Activated T-helper 17 cell treated with anti-CD3 and anti-CD28 coated beads, Interleukin-2, amount 50 U/mL, for 72 hours (primary cell): ENCODE results near the gene TJP1. TPM values are rescaled to one million over a fixed set of nuclear protein-coding genes. Genes with fewer than 3 reads are reported as not detected.
"Not testable (repeated sequence)": the region's sequence is repeated elsewhere in the genome, so short reads cannot be mapped to it uniquely, and the experiment has no call there.

Experiments used
- ATAC-seq: fragments of 150-1000 bp; cut with Tn5 transposase; replicated peaks from 2 replicates; pipeline ENCODE4 v1.10.0; 2021; ENCODE audit warnings: mild to moderate bottlenecking, moderate library complexity
- H3K27ac Mint-ChIP-seq: one replicate; pipeline ENCODE4 v1.8.0; 2022; ENCODE audit warnings: mixed read lengths
- H3K27me3 Mint-ChIP-seq: one replicate; pipeline ENCODE4 v1.8.0; 2022; ENCODE audit warnings: mixed read lengths
- H3K36me3 Mint-ChIP-seq: one replicate; pipeline ENCODE4 v1.8.0; 2022; ENCODE audit warnings: low read depth, mild to moderate bottlenecking, mixed read lengths
- H3K4me1 Mint-ChIP-seq: one replicate; pipeline ENCODE4 v1.8.0; 2022; ENCODE audit warnings: mixed read lengths
- H3K4me3 Mint-ChIP-seq: one replicate; pipeline ENCODE4 v1.8.0; 2022; ENCODE audit warnings: mild to moderate bottlenecking, mixed read lengths
- H3K9me3 Mint-ChIP-seq: one replicate; pipeline ENCODE4 v1.8.0; 2022; ENCODE audit warnings: mixed read lengths
- total RNA-seq, 2 donors: library from RNA; stranded (reverse); gene quantifications; one replicate each; pipeline ENCODE4 v1.2.3, GENCODE V29; 2022

The TJP1 gene
- total RNA-seq, 2 donors from 2014 or later, result not detected

GRCh38 chr15:29698030-29698701 is 124.1 kb downstream of the TJP1 start:
- Mint-ChIP-seq H3K36me3 (no peaks in the 10 kb centered on the region), H3K4me3 (no peak overlapping the region), H3K9me3 (peaks cover 4% of the 10 kb centered on the region), H3K27me3 (peaks cover 3% of the 10 kb centered on the region), H3K27ac (no peak overlapping the region), H3K4me1 (no peaks in the 10 kb centered on the region)
- ATAC-seq, result no peak

- H3K27me3 Mint-ChIP-seq, result peaks cover 9% of the 10 kb centered on the region
- ATAC-seq, result no peak
- no peaks in the 10 kb centered on the region for H3K4me1 Mint-ChIP-seq
- no peak overlapping the region for H3K27ac Mint-ChIP-seq
- H3K36me3 Mint-ChIP-seq, result no peaks in the 10 kb centered on the region
- H3K4me3 Mint-ChIP-seq, result no peak overlapping the region
- peaks cover 8% of the 10 kb centered on the region for H3K9me3 Mint-ChIP-seq
Observed at GRCh38 chr15:29696950-29697738, 125.1 kb downstream of the TJP1 start.

- not testable (repeated sequence) for H3K36me3 Mint-ChIP-seq, H3K27ac Mint-ChIP-seq, H3K9me3 Mint-ChIP-seq, H3K4me1 Mint-ChIP-seq, ATAC-seq, H3K4me3 Mint-ChIP-seq, H3K27me3 Mint-ChIP-seq
Observed at GRCh38 chr15:29696506-29696905, 125.8 kb downstream of the TJP1 start.

- H3K27me3 Mint-ChIP-seq, result peaks cover 12% of the 10 kb centered on the region
- H3K4me3 Mint-ChIP-seq, result no peak overlapping the region
- no peak for ATAC-seq
- no peak overlapping the region for H3K27ac Mint-ChIP-seq
- no peaks in the 10 kb centered on the region for H3K4me1 Mint-ChIP-seq
- peaks cover 8% of the 10 kb centered on the region for H3K9me3 Mint-ChIP-seq
- H3K36me3 Mint-ChIP-seq, result no peaks in the 10 kb centered on the region
Observed at GRCh38 chr15:29695489-29696167, 126.6 kb downstream of the TJP1 start.

- Mint-ChIP-seq H3K9me3 (peaks cover 8% of the 10 kb centered on the region), H3K4me1 (no peaks in the 10 kb centered on the region), H3K27ac (no peak overlapping the region), H3K27me3 (peaks cover 13% of the 10 kb centered on the region), H3K36me3 (no peaks in the 10 kb centered on the region), H3K4me3 (no peak overlapping the region)
- ATAC-seq, result no peak
Observed at GRCh38 chr15:29693225-29693624, 129.0 kb downstream of the TJP1 start.

- Mint-ChIP-seq H3K4me3 (no peak overlapping the region), H3K36me3 (no peaks in the 10 kb centered on the region), H3K9me3 (peaks cover 8% of the 10 kb centered on the region), H3K27me3 (peaks cover 13% of the 10 kb centered on the region), H3K27ac (no peak overlapping the region), H3K4me1 (no peaks in the 10 kb centered on the region)
- no peak for ATAC-seq
Observed at GRCh38 chr15:29692527-29692926, 129.7 kb downstream of the TJP1 start.

- no peak for ATAC-seq
- H3K27me3 Mint-ChIP-seq, result peaks cover 13% of the 10 kb centered on the region
- no peaks in the 10 kb centered on the region for H3K36me3 Mint-ChIP-seq
- H3K4me3 Mint-ChIP-seq, result no peak overlapping the region
- peaks cover 11% of the 10 kb centered on the region for H3K9me3 Mint-ChIP-seq
- no peak overlapping the region for H3K27ac Mint-ChIP-seq
- no peaks in the 10 kb centered on the region for H3K4me1 Mint-ChIP-seq
Observed at GRCh38 chr15:29690765-29691475, 131.3 kb downstream of the TJP1 start.

GRCh38 chr15:29689287-29689986 is 132.8 kb downstream of the TJP1 start:
- Mint-ChIP-seq H3K27me3 (peaks cover 13% of the 10 kb centered on the region), H3K9me3 (peaks cover 7% of the 10 kb centered on the region), H3K4me1 (no peaks in the 10 kb centered on the region), H3K27ac (no peak overlapping the region), H3K36me3 (no peaks in the 10 kb centered on the region), H3K4me3 (no peak overlapping the region)
- no peak for ATAC-seq

- Mint-ChIP-seq H3K4me1 (no peaks in the 10 kb centered on the region), H3K36me3 (no peaks in the 10 kb centered on the region), H3K4me3 (no peak overlapping the region), H3K27me3 (peaks cover 13% of the 10 kb centered on the region), H3K9me3 (peaks cover 6% of the 10 kb centered on the region), H3K27ac (no peak overlapping the region)
- ATAC-seq, result no peak
Observed at GRCh38 chr15:29688506-29689286, 133.6 kb downstream of the TJP1 start.

- Mint-ChIP-seq H3K9me3 (peaks cover 6% of the 10 kb centered on the region), H3K4me3 (no peak overlapping the region), H3K27me3 (peaks cover 13% of the 10 kb centered on the region), H3K36me3 (no peaks in the 10 kb centered on the region), H3K27ac (no peak overlapping the region), H3K4me1 (no peaks in the 10 kb centered on the region)
- ATAC-seq, result no peak
Observed at GRCh38 chr15:29687939-29688505, 134.2 kb downstream of the TJP1 start.

GRCh38 chr15:29687204-29687815 is 135.0 kb downstream of the TJP1 start:
- no peaks in the 10 kb centered on the region for H3K4me1 Mint-ChIP-seq
- H3K9me3 Mint-ChIP-seq, result peaks cover 3% of the 10 kb centered on the region
- H3K36me3 Mint-ChIP-seq, result no peaks in the 10 kb centered on the region
- H3K27ac Mint-ChIP-seq, result no peak overlapping the region
- no peak overlapping the region for H3K4me3 Mint-ChIP-seq
- peaks cover 7% of the 10 kb centered on the region for H3K27me3 Mint-ChIP-seq
- no peak for ATAC-seq

- no peak for ATAC-seq
- Mint-ChIP-seq H3K27me3 (peaks cover 7% of the 10 kb centered on the region), H3K4me1 (no peaks in the 10 kb centered on the region), H3K27ac (no peak overlapping the region), H3K36me3 (no peaks in the 10 kb centered on the region), H3K9me3 (peaks cover 3% of the 10 kb centered on the region), H3K4me3 (no peak overlapping the region)
Observed at GRCh38 chr15:29686445-29687203, 135.6 kb downstream of the TJP1 start.
